Measurements from ENCODE around the gene SLC33A1. TPM values are rescaled to one million over a fixed set of nuclear protein-coding genes. Genes with fewer than 3 reads are reported as not detected.

The SLC33A1 gene
- total RNA-seq, 1 donor from 2014 or later = 53.6 TPM

DNA sequence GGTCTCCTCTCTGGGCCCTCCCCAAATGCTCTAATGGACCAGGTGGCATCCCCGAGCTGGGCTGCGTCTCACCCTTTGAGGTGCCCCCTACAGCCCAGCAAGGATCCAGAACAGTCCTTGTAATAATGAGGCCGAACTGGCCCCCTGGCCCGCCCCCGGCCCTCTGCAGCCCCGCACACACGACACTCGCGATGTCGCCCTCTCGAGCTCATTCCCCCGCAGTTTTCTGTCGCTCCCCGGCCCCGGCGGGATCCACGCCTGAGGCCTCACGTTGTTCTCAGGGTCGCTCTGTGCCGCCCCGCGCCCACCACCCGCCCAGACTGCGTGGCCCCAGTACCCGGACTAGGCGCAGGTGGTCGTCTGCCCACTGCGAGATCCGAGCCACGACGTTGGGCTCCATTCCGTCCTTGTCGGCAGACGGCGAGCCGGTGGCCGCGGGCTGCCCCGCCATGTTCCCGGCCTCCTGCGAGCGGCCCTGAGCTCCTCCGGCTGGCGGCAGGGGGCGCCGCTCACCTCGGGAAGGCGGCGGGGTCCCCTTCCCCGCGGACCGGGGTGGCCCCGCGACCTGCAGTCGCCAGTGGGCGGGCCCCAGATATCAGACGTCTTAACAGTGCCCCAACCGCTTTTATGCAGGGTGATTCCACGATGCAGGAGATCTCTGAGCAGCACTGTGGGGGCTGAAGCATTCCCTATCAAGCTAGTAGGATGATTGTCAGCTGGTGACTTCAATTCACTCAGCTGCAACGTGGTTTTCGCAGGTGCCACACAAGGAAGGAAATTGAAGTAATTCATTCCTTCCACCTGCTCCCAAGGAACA, 48.2 kb downstream of the SLC33A1 start, which contains the start of gene C3orf33:
TSS of gene C3orf33 (minus strand) at position 477 of the 817 bp plus-strand sequence. CDS start at position 451, 26 bp downstream.
- Histone ChIP-seq H3K36me3 (ENCODE audit: control insufficient read depth, insufficient read depth, low read length) (no peaks in the 10 kb centered on the region), H3K27me3 (ENCODE audit: control insufficient read depth, insufficient read depth, low read length) (no peaks in the 10 kb centered on the region), H3K4me3 (ENCODE audit: low read depth, low read length) (peak within 1 kb of the TSS; percentile 78)
- peak; percentile 36 for TF ChIP-seq CTCF (IDR thresholded peaks at IDR 0.05; ENCODE audit: insufficient read depth, low read length, poor library complexity, severe bottlenecking)
- no peak for DNase-seq (ENCODE audit: low read depth)

DNA sequence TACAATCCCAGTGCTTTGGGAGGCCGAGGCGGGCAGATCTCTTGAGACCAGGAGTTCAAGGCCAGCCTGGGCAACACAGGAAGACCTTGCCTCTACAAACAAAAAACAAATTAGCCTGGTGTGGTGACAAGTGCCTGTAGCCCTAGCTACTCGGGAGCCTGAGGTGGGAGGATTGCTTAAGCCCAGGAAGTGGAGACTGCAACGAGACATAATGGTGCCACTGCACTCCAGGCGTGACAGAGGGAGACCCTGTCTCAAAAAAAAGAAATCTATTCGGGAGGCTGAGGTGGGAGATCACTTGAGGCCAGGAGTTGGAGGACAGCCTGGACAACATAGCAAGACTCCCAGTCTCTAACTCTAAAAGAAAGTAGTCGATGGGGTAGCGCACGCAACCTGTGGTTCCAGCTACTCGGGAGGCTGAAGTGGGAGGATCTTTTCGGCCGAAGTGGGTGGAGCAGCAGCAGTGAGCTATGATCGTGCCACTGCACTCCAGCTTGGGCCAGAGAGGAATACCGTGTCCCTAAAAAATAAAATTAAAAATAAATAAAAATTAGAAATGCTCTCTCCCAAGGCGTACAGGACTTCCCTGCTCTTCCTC, 48.9 kb downstream of the SLC33A1 start:
- DNase-seq (ENCODE audit: low read depth) = no peak

DNA sequence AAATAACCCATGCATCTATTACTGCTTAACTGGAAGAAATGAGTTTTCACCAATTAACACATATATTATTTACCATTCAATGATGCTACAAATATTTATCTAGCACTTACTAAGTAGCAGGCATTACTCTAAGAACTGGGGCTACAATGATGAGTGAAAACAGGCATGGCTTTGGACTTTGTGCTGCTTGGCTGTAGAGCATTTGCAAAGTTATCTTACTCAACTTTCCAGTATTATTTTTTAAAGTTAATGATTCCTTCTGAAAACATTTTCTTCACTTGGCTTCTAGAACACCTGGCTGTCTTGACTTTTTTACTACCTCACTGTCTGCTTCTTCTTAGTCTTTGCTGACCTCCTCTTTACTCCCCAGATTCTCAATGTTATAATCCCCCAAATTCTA, 49.9 kb downstream of the SLC33A1 start:
- Histone ChIP-seq H3K36me3 (ENCODE audit: control insufficient read depth, insufficient read depth, low read length) (no peaks in the 10 kb centered on the region), H3K27me3 (ENCODE audit: control insufficient read depth, insufficient read depth, low read length) (no peaks in the 10 kb centered on the region), H3K4me3 (ENCODE audit: low read depth, low read length) (no peak overlapping the region)
- DNase-seq (ENCODE audit: low read depth) = no peak
- TF ChIP-seq CTCF (IDR thresholded peaks at IDR 0.05; ENCODE audit: insufficient read depth, low read length, poor library complexity, severe bottlenecking) = no peak

More for the DNA sequence above, 48.9 kb downstream of the SLC33A1 start:
- no peak for TF ChIP-seq CTCF (IDR thresholded peaks at IDR 0.05; ENCODE audit: insufficient read depth, low read length, poor library complexity, severe bottlenecking)
- H3K4me3 ChIP-seq (ENCODE audit: low read depth, low read length) = peak overlapping the region; percentile 78
- H3K27me3 ChIP-seq (ENCODE audit: control insufficient read depth, insufficient read depth, low read length) = no peaks in the 10 kb centered on the region
- H3K36me3 ChIP-seq (ENCODE audit: control insufficient read depth, insufficient read depth, low read length) = no peaks in the 10 kb centered on the region

- no peak overlapping the region for H3K4me3 ChIP-seq (ENCODE audit: low read depth, low read length)
- no peaks in the 10 kb centered on the region for H3K27me3 ChIP-seq (ENCODE audit: control insufficient read depth, insufficient read depth, low read length)
- TF ChIP-seq CTCF (IDR thresholded peaks at IDR 0.05; ENCODE audit: insufficient read depth, low read length, poor library complexity, severe bottlenecking) = no peak
These were observed 61.7 kb downstream of the SLC33A1 start for GRCh38 chr3:155792532-155792931.

DNA sequence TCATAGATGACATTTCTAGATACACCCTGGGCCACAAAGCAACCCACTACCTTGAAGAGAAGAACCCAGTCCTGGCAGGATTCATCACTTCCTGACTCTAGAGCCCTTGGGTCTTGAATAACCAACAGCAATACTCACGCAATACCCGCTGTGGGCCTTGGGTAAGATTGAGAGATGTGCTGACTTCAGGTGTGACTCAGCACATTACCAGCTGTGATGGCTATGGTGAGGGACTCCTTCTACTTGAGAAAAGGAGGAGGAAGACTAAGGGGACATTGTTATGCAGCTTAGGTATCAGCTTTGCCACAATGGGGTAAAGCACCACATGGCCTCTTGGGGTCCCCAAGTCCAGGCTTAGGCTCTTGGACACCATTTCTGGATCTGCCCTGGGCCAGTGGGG, 63.0 kb downstream of the SLC33A1 start:
- no peak for TF ChIP-seq CTCF (IDR thresholded peaks at IDR 0.05; ENCODE audit: insufficient read depth, low read length, poor library complexity, severe bottlenecking)
- no peaks in the 10 kb centered on the region for H3K27me3 ChIP-seq (ENCODE audit: control insufficient read depth, insufficient read depth, low read length)
- H3K36me3 ChIP-seq (ENCODE audit: control insufficient read depth, insufficient read depth, low read length) = no peaks in the 10 kb centered on the region
- DNase-seq (ENCODE audit: low read depth) = no peak
- no peak overlapping the region for H3K4me3 ChIP-seq (ENCODE audit: low read depth, low read length)

More at GRCh38 chr3:155792532-155792931, 61.7 kb downstream of the SLC33A1 start:
- no peaks in the 10 kb centered on the region for H3K36me3 ChIP-seq (ENCODE audit: control insufficient read depth, insufficient read depth, low read length)
- DNase-seq (ENCODE audit: low read depth) = no peak

Data from kidney epithelial cell (primary cell).